ENCODE data around the gene R3HDML. TPM values are rescaled to one million over a fixed set of nuclear protein-coding genes. Genes with fewer than 3 reads are reported as not detected.

Gene R3HDML
- total RNA-seq, 1 experiment from 2014 or later: not detected

GRCh38 chr20:44384423-44385027 is 47.7 kb downstream of the R3HDML start:
- H3K27me3 Mint-ChIP-seq (ENCODE audit: unreplicated experiment): no peaks in the 10 kb centered on the region
- CTCF ChIA-PET: interaction anchor here (0.6 to 4.7 kb wide), 10 partner anchors 10 to 226 kb away, joined by 3 to 51 read pairs (median 5); partner anchors contain the start of genes FITM2 and HNF4A
- H3K4me1 Mint-ChIP-seq (ENCODE audit: low read depth, unreplicated experiment): peaks cover 24% of the 10 kb centered on the region
- TF ChIP-seq CTCF (IDR thresholded peaks at IDR 0.05; ENCODE audit: unreplicated experiment): peak; percentile 85
- no peak overlapping the region for H3K4me3 Mint-ChIP-seq (ENCODE audit: low read depth, unreplicated experiment)
- no TSS peak for BruUV-seq (replicated peaks)
- peak; percentile 94 for DNase-seq
- intact Hi-C loops (cut with micrococcal nuclease; ENCODE audit: unreplicated experiment): loop anchor here (1.0 to 5.0 kb wide), 5 partner anchors 72 to 226 kb away; partner anchors contain the start of gene FITM2
- H3K9me3 Mint-ChIP-seq (ENCODE audit: low read depth, unreplicated experiment): no peaks in the 10 kb centered on the region
- no peak overlapping the region for H3K27ac Mint-ChIP-seq (ENCODE audit: unreplicated experiment)
- H3K36me3 Mint-ChIP-seq (ENCODE audit: insufficient read depth, unreplicated experiment): peaks cover 7% of the 10 kb centered on the region

- no peak overlapping the region for H3K27ac Mint-ChIP-seq (ENCODE audit: unreplicated experiment)
- intact Hi-C loops (cut with micrococcal nuclease; ENCODE audit: unreplicated experiment): loop anchor here (1.0 to 5.0 kb wide), 3 partner anchors 73 to 156 kb away; partner anchors contain the start of gene FITM2
- CTCF ChIA-PET: interaction anchor here (0.6 kb wide), 1 partner anchor 60 kb away, joined by 4 read pairs; no protein-coding TSS in a partner anchor
- no peaks in the 10 kb centered on the region for H3K27me3 Mint-ChIP-seq (ENCODE audit: unreplicated experiment)
- H3K9me3 Mint-ChIP-seq (ENCODE audit: low read depth, unreplicated experiment): no peaks in the 10 kb centered on the region
- peaks cover 14% of the 10 kb centered on the region for H3K4me1 Mint-ChIP-seq (ENCODE audit: low read depth, unreplicated experiment)
- DNase-seq: peak; percentile 87
- no peak overlapping the region for H3K4me3 Mint-ChIP-seq (ENCODE audit: low read depth, unreplicated experiment)
- no TSS peak for BruUV-seq (replicated peaks)
- peaks cover 10% of the 10 kb centered on the region for H3K36me3 Mint-ChIP-seq (ENCODE audit: insufficient read depth, unreplicated experiment)
- peak; percentile 96 for TF ChIP-seq CTCF (IDR thresholded peaks at IDR 0.05; ENCODE audit: unreplicated experiment)
Measured at GRCh38 chr20:44388466-44389023, 51.7 kb downstream of the R3HDML start.

GRCh38 chr20:44389871-44390270 is 53.0 kb downstream of the R3HDML start:
- peaks cover 21% of the 10 kb centered on the region for H3K4me1 Mint-ChIP-seq (ENCODE audit: low read depth, unreplicated experiment)
- no peak for DNase-seq
- intact Hi-C loops (cut with micrococcal nuclease; ENCODE audit: unreplicated experiment): loop anchor here (5.0 kb wide), 2 partner anchors 78 to 158 kb away; partner anchors contain the start of gene FITM2
- TF ChIP-seq CTCF (IDR thresholded peaks at IDR 0.05; ENCODE audit: unreplicated experiment): no peak
- no TSS peak for BruUV-seq (replicated peaks)
- CTCF ChIA-PET: interaction anchor here (0.9 kb wide), 1 partner anchor 25 kb away, joined by 4 read pairs; no protein-coding TSS in a partner anchor
- H3K4me3 Mint-ChIP-seq (ENCODE audit: low read depth, unreplicated experiment): no peak overlapping the region
- H3K36me3 Mint-ChIP-seq (ENCODE audit: insufficient read depth, unreplicated experiment): peaks cover 14% of the 10 kb centered on the region
- H3K27me3 Mint-ChIP-seq (ENCODE audit: unreplicated experiment): no peaks in the 10 kb centered on the region
- no peaks in the 10 kb centered on the region for H3K9me3 Mint-ChIP-seq (ENCODE audit: low read depth, unreplicated experiment)
- no peak overlapping the region for H3K27ac Mint-ChIP-seq (ENCODE audit: unreplicated experiment)

- peaks cover 14% of the 10 kb centered on the region for H3K36me3 Mint-ChIP-seq (ENCODE audit: insufficient read depth, unreplicated experiment)
- no peak for DNase-seq
- H3K27me3 Mint-ChIP-seq (ENCODE audit: unreplicated experiment): no peaks in the 10 kb centered on the region
- CTCF ChIA-PET: interaction anchor here (0.9 kb wide), 1 partner anchor 24 kb away, joined by 4 read pairs; no protein-coding TSS in a partner anchor
- no TSS peak for BruUV-seq (replicated peaks)
- peaks cover 21% of the 10 kb centered on the region for H3K4me1 Mint-ChIP-seq (ENCODE audit: low read depth, unreplicated experiment)
- intact Hi-C loops (cut with micrococcal nuclease; ENCODE audit: unreplicated experiment): no loop called here
- H3K4me3 Mint-ChIP-seq (ENCODE audit: low read depth, unreplicated experiment): no peak overlapping the region
- no peak overlapping the region for H3K27ac Mint-ChIP-seq (ENCODE audit: unreplicated experiment)
- H3K9me3 Mint-ChIP-seq (ENCODE audit: low read depth, unreplicated experiment): no peaks in the 10 kb centered on the region
- TF ChIP-seq CTCF (IDR thresholded peaks at IDR 0.05; ENCODE audit: unreplicated experiment): no peak
Measured at GRCh38 chr20:44390280-44390679, 53.4 kb downstream of the R3HDML start.
